Mesenchymal stem cell (in vitro differentiated cells and primary cell): ENCODE results near the gene TEAD1.

Experiments
- DNase-seq: peaks from one replicate; pipeline ENCODE4 v3.0.0-alpha.2; 2013
- H2AFZ ChIP-seq: one replicate; pipeline ENCODE4 v1.6.1; 2013; ENCODE audit warnings: low read depth, mild to moderate bottlenecking, control low read depth, inconsistent platforms, low read length, moderate library complexity
- H2AK5ac ChIP-seq: 2 replicates; pipeline ENCODE4 v1.6.1; 2013; ENCODE audit warnings: low read length, moderate library complexity, mild to moderate bottlenecking, inconsistent platforms; ENCODE audit not compliant: severe bottlenecking
- H2BK120ac ChIP-seq: one replicate; pipeline ENCODE4 v1.6.1; 2013; ENCODE audit warnings: low read depth, mild to moderate bottlenecking, inconsistent platforms, low read length, moderate library complexity
- H2BK12ac ChIP-seq, 2 experiments: one replicate each; pipeline ENCODE4 v1.6.1; 2013; ENCODE audit warnings: inconsistent platforms in 2 of 2, low read length in 2 of 2, mild to moderate bottlenecking in 2 of 2, moderate library complexity in 2 of 2, control low read depth in 1 of 2
- H2BK15ac ChIP-seq: one replicate; pipeline ENCODE4 v1.6.1; 2013; ENCODE audit warnings: mild to moderate bottlenecking, low read depth, inconsistent platforms; ENCODE audit not compliant: poor library complexity, severe bottlenecking
- H2BK5ac ChIP-seq: 2 replicates; pipeline ENCODE4 v1.6.1; 2013; ENCODE audit warnings: low read depth, mild to moderate bottlenecking, low read length, control low read depth, inconsistent platforms; ENCODE audit not compliant: poor library complexity, severe bottlenecking
- H3K14ac ChIP-seq, 2 experiments: one replicate each; pipeline ENCODE4 v1.6.1; 2013; ENCODE audit warnings: inconsistent platforms in 2 of 2, low read length in 2 of 2, control low read depth in 1 of 2, mild to moderate bottlenecking in 1 of 2, moderate library complexity in 1 of 2
- H3K18ac ChIP-seq, 2 experiments: one replicate each; pipeline ENCODE4 v1.6.1; 2013; ENCODE audit warnings: inconsistent platforms in 2 of 2, low read length in 2 of 2, control low read depth in 1 of 2, low read depth in 1 of 2, mild to moderate bottlenecking in 1 of 2
- H3K23ac ChIP-seq, 2 experiments: one replicate each; pipeline ENCODE4 v1.6.1; 2013; ENCODE audit warnings: inconsistent platforms in 2 of 2, low read length in 2 of 2, mild to moderate bottlenecking in 2 of 2, moderate library complexity in 2 of 2, control low read depth in 1 of 2
- H3K27ac ChIP-seq: 2 replicates; pipeline ENCODE4 v1.5.1; 2013; ENCODE audit warnings: mild to moderate bottlenecking, moderate library complexity, low read length, control low read depth, inconsistent platforms; ENCODE audit not compliant: poor library complexity, severe bottlenecking
- H3K27me3 ChIP-seq, 2 experiments: 2 replicates each; pipeline versions ENCODE4 v1.6.1 to v1.7.0; 2013; ENCODE audit warnings: low read length in 2 of 2, mild to moderate bottlenecking in 2 of 2, moderate library complexity in 2 of 2, control low read depth in 1 of 2, inconsistent platforms in 1 of 2; ENCODE audit not compliant: control insufficient read depth in 1 of 2, insufficient read depth in 1 of 2
- H3K36me3 ChIP-seq, 2 experiments: 2 replicates each; pipeline versions ENCODE4 v1.6.1 to v1.7.0; 2013; ENCODE audit warnings: low read length in 2 of 2, control low read depth in 1 of 2, inconsistent platforms in 1 of 2, low read depth in 1 of 2, mild to moderate bottlenecking in 1 of 2; ENCODE audit not compliant: insufficient read depth in 2 of 2, control insufficient read depth in 1 of 2
- H3K4ac ChIP-seq, 2 experiments: one replicate each; pipeline ENCODE4 v1.6.1; 2013; ENCODE audit warnings: inconsistent platforms in 2 of 2, low read length in 2 of 2, mild to moderate bottlenecking in 2 of 2, moderate library complexity in 2 of 2, control low read depth in 1 of 2, low read depth in 1 of 2
- H3K4me1 ChIP-seq: 2 replicates; pipeline ENCODE4 v1.6.1; 2013; ENCODE audit warnings: low read depth, low read length, control low read depth; ENCODE audit not compliant: control insufficient read depth, insufficient read depth
- H3K4me2 ChIP-seq: 2 replicates; pipeline ENCODE4 v1.6.1; 2013; ENCODE audit warnings: low read length, mild to moderate bottlenecking, inconsistent platforms; ENCODE audit not compliant: poor library complexity, severe bottlenecking
- H3K4me3 ChIP-seq, 2 experiments: 2 replicates each; pipeline versions ENCODE4 v1.5.1 to v1.7.0; 2013; ENCODE audit warnings: low read length in 2 of 2, mild to moderate bottlenecking in 2 of 2, control low read depth in 1 of 2, low read depth in 1 of 2; ENCODE audit not compliant: insufficient read depth in 1 of 2
- H3K79me1 ChIP-seq: replicated peaks from 2 replicates; pipeline ENCODE4 v1.6.1; 2013; ENCODE audit warnings: mild to moderate bottlenecking, control low read depth, low read length, inconsistent platforms; ENCODE audit not compliant: poor library complexity, severe bottlenecking
- H3K9ac ChIP-seq: 2 replicates; pipeline ENCODE4 v1.7.0; 2013; ENCODE audit warnings: mild to moderate bottlenecking, low read length, moderate library complexity
- H3K9me3 ChIP-seq: 2 replicates; pipeline ENCODE4 v1.7.0; 2013; ENCODE audit warnings: mild to moderate bottlenecking, low read length; ENCODE audit not compliant: control insufficient read depth
- H4K8ac ChIP-seq: one replicate; pipeline ENCODE4 v1.6.1; 2013; ENCODE audit warnings: inconsistent platforms, mild to moderate bottlenecking, low read length, moderate library complexity
- H4K91ac ChIP-seq: one replicate; pipeline ENCODE4 v1.6.1; 2013; ENCODE audit warnings: mild to moderate bottlenecking, low read length, inconsistent platforms
- WGBS: methylation state at CpG from one replicate; pipeline ENCODE4 v1.1.7; 2013; ENCODE audit warnings: mixed read lengths; 5-methylcytosine and 5-hydroxymethylcytosine counted together

The TEAD1 gene

GRCh38 chr11:12727563-12728211, 53.5 kb downstream of the TEAD1 start:
- peaks cover 9% of the 10 kb centered on the region for H3K79me1 ChIP-seq
- no peaks in the 10 kb centered on the region for H3K9me3 ChIP-seq
- peak overlapping the region; percentile 28 to 61 for H2BK12ac ChIP-seq
- no peak overlapping the region for H2BK15ac ChIP-seq
- peak overlapping the region; percentile 72 for H4K91ac ChIP-seq
- no peaks in the 10 kb centered on the region for H3K36me3 ChIP-seq
- H3K4me1 ChIP-seq: peaks cover 27% of the 10 kb centered on the region
- H3K18ac ChIP-seq: peak overlapping the region in 1 of 2 experiments; percentile 77
- no peaks in the 10 kb centered on the region for H3K27me3 ChIP-seq
- peak overlapping the region; percentile 87 for H4K8ac ChIP-seq
- no peak overlapping the region for H2AFZ ChIP-seq
- H2AK5ac ChIP-seq: no peak overlapping the region
- H3K14ac ChIP-seq: peak overlapping the region in 1 of 2 experiments; percentile 30
- no peak overlapping the region for H3K23ac ChIP-seq
- H3K4me3 ChIP-seq: no peak overlapping the region
- no peak for DNase-seq
- no peak overlapping the region for H2BK5ac ChIP-seq
- 79% methylated on average over 4 of the region's 5 CpGs for WGBS
- no peak overlapping the region for H2BK120ac ChIP-seq
- no peak overlapping the region for H3K27ac ChIP-seq
- H3K4me2 ChIP-seq: no peak overlapping the region
- no peak overlapping the region for H3K4ac ChIP-seq
- no peak overlapping the region for H3K9ac ChIP-seq

- Histone ChIP-seq H3K9me3 (no peaks in the 10 kb centered on the region), H2BK12ac (no peak overlapping the region), H3K27me3 (no peaks in the 10 kb centered on the region), H3K23ac (no peak overlapping the region), H3K4me2 (no peak overlapping the region), H4K8ac (no peak overlapping the region), H2AK5ac (peak overlapping the region; percentile 30), H3K36me3 (no peaks in the 10 kb centered on the region), H3K4ac (peak overlapping the region in 1 of 2 experiments; percentile 20), H3K18ac (peak overlapping the region in 1 of 2 experiments; percentile 30), H3K4me3 (no peak overlapping the region), H2BK5ac (no peak overlapping the region), H4K91ac (no peak overlapping the region), H3K79me1 (peaks cover 13% of the 10 kb centered on the region), H2BK15ac (no peak overlapping the region), H3K14ac (no peak overlapping the region), H3K27ac (no peak overlapping the region), H3K4me1 (peaks cover 33% of the 10 kb centered on the region), H2BK120ac (no peak overlapping the region), H2AFZ (no peak overlapping the region), H3K9ac (no peak overlapping the region)
- 78% methylated on average over 4 of the region's 4 CpGs for WGBS
- no peak for DNase-seq
Observed at GRCh38 chr11:12728417-12728816, 54.2 kb downstream of the TEAD1 start.

- Histone ChIP-seq H2BK120ac (no peak overlapping the region), H3K27ac (no peak overlapping the region), H2BK15ac (no peak overlapping the region), H3K4me1 (peaks cover 30% of the 10 kb centered on the region), H3K14ac (no peak overlapping the region), H4K8ac (no peak overlapping the region), H3K23ac (no peak overlapping the region), H2BK12ac (no peak overlapping the region), H3K4me2 (no peak overlapping the region), H3K4ac (no peak overlapping the region), H3K4me3 (no peak overlapping the region), H3K9me3 (no peaks in the 10 kb centered on the region), H2AK5ac (no peak overlapping the region), H2BK5ac (no peak overlapping the region), H3K27me3 (no peaks in the 10 kb centered on the region), H4K91ac (peak overlapping the region; percentile 47), H3K9ac (no peak overlapping the region), H3K79me1 (peaks cover 15% of the 10 kb centered on the region), H3K18ac (no peak overlapping the region), H3K36me3 (no peaks in the 10 kb centered on the region), H2AFZ (no peak overlapping the region)
- DNase-seq: no peak
- 100% methylated on average over 1 of the region's 5 CpGs for WGBS
Observed at GRCh38 chr11:12729941-12730340, 55.7 kb downstream of the TEAD1 start.

- H2AFZ ChIP-seq: no peak overlapping the region
- no peak overlapping the region for H4K8ac ChIP-seq
- H3K9me3 ChIP-seq: no peaks in the 10 kb centered on the region
- no peak overlapping the region for H3K4me3 ChIP-seq
- no peak overlapping the region for H2BK15ac ChIP-seq
- peaks cover 17% of the 10 kb centered on the region for H3K79me1 ChIP-seq
- WGBS: 85% methylated on average over 3 of the region's 3 CpGs
- H3K4me1 ChIP-seq: peaks cover 22% of the 10 kb centered on the region
- H3K36me3 ChIP-seq: no peaks in the 10 kb centered on the region
- H3K23ac ChIP-seq: no peak overlapping the region
- peak overlapping the region; percentile 62 for H2AK5ac ChIP-seq
- DNase-seq: peak; percentile 62
- no peak overlapping the region for H3K18ac ChIP-seq
- no peak overlapping the region for H3K27ac ChIP-seq
- H2BK120ac ChIP-seq: no peak overlapping the region
- no peaks in the 10 kb centered on the region for H3K27me3 ChIP-seq
- no peak overlapping the region for H2BK12ac ChIP-seq
- no peak overlapping the region for H3K4ac ChIP-seq
- H3K9ac ChIP-seq: peak overlapping the region; percentile 30
- no peak overlapping the region for H4K91ac ChIP-seq
- H3K14ac ChIP-seq: no peak overlapping the region
- no peak overlapping the region for H2BK5ac ChIP-seq
- no peak overlapping the region for H3K4me2 ChIP-seq
Observed at GRCh38 chr11:12731841-12732336, 57.7 kb downstream of the TEAD1 start.
